HG03280 (cell line): Measurements from ENCODE around the gene CPNE1.
"Not testable (repeated sequence)": the region's sequence is repeated elsewhere in the genome, so short reads cannot be mapped to it uniquely, and the experiment has no call there.

ENCODE experiments used
- ATAC-seq: cut with Tn5 transposase; IDR thresholded peaks from one replicate; pipeline ENCODE4 v1.9.1; 2021; ENCODE audit warnings: mild to moderate bottlenecking, moderate library complexity; ENCODE audit not compliant: unreplicated experiment

The CPNE1 gene

DNA sequence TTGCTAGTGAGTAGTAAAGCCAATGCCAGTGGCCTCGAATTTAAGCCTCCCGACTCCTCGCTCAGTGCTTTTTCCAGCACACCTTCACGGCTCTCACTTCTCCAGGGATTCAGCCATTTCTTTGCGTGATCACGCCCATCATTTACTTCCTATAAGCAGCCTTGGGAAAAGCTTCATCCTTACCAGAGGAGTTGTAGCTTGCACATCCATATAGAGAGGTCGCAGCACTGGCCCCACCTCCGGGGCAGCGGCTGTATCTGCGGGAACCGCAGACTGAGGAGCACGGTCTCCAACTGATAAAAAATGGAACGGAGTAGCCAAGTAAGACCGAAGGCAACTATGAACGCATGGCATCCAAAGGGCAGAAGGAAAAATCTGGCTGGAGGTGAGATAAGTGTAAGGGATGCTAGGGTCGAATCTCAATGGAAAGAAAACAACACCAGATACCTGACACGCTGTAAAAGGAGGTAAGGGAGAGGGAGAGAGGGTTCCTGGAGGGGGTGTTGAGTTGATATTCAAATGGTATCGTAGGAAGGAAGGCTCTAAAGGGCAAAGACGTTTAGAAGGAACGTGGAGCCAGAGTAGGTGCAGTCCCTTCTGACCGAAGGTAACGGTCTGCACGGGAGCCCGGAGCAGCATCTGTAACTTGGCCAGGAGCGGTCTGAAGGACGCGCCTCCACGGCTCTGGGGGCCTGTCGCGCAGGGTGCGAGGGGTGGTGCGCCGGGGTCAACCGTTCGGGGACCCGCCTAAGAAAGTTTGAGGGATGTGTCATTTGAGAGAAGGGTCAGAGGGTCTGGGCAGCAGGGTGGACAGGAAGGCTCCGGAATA is 33.8 kb upstream of the CPNE1 start:
- ATAC-seq, result peak; percentile 18

GRCh38 chr20:35697696-35698297 is 33.1 kb upstream of the CPNE1 start:
- no peak for ATAC-seq

- no peak for ATAC-seq
Measured at GRCh38 chr20:35695978-35696377, 31.3 kb upstream of the CPNE1 start.

DNA sequence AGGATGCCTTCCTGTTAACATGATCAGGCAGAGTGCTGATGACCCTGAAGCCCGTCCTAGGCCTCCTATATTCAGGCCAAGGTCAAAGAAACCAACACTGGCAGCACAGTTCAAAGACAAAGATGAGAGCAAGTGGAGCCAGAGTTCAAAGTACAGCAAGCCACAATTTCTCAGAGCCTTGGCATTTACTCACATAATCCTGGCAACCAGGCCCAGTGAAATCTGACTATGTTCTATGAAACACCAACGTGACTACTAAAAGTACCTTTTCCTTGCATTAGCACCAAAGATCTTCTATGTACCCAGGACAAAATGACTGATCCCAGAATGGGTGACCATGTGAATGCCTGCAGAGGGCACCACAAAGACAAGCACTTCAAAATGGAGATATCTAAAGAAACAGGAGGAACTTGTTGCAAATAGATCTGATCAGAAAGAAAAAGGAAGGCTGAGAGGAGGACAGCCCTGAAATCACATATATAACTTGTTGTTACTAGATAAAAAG is 30.6 kb upstream of the CPNE1 start:
- ATAC-seq, result no peak

DNA sequence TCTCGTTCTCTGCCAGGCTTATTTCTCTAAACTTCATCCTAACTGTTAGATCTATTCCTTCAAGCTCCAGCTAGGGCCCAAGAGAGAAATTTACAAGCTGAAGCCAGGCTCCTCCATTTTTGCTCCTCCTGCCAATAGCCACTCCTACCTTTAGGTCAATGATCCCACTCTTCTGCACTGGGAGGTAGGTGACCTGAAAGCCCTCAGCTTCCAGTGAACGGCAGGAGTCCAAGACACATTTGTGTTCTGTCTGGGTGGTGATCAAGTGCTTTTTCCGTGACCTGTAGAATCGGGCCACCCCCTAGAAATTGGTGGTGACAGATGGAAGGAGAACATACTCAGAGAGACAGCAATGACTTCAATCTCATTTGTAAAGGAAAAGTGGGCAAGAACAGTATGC is 25.6 kb upstream of the CPNE1 start:
- ATAC-seq, result no peak

DNA sequence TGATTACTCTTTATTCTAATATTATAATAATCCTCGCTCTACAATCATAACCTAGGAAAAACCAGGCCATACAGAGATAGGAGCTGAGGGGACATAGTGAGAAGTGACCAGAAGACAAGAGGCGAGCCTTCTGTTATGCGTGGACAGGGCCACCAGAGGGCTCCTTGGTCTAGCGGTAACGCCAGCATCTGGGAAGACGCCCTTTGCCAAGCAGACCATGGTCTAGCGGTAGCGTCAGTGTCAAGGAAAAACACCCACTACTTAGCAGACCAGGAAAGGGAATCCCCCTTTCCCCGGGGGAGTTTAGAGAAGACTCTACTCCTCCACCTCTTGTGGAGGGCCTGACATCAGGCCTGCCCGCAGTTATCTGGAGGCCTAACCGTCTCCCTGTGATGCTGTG is 22.2 kb upstream of the CPNE1 start:
- not testable (repeated sequence) for ATAC-seq

DNA sequence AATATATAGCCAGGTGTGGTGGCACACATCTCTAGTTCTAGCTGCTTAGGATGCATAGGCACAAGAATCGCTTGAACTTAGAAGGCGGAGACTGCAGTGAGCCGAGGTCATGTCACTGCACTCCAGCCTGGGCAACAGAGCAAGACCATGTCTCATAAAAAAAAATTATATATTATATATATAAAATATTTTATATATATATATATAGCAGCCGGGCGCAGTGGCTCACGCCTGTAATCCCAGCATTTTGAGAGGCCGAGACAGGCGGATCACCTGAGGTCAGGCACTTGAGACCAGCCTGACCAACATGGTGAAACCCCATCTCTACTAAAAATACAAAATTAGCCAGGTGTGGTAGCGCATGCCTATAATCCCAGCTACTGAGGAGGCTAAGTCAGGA is 20.7 kb upstream of the CPNE1 start:
- not testable (repeated sequence) for ATAC-seq

- ATAC-seq, result no peak
Measured at GRCh38 chr20:35681960-35682359, 17.3 kb upstream of the CPNE1 start.

DNA sequence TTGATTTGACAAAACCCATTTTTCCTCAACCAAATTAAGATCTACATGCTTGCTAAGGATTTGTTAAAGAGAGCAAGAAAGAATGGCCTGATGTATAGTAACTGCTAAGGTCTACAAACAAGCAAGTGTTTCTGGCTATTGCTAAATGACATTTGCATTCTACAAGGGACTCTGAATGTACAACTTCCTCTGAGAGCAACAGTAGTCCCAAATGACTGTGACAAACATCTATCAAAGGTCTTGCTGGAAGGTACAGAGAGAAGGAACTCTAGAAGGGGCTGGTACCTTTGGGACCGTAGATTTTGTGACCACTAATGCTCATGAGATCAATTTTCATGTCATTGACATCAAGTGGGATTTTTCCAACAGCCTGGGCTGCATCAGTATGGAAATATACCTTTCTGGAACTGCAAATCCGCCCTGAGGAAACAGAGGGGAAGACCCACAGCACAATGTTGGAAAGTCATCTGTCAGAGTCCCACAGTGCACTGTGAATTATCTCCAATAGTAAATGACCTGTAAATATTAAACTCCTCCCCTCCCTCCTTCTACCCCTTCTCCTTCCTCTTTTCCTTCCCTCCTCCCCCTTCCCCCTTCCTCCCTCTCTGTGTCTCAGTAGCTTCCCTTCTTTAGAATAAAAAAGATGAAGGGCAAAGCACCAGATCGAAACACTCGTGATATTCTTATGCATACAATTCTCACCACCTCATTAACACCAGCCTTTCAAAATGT is 15.9 kb upstream of the CPNE1 start:
- ATAC-seq, result no peak

DNA sequence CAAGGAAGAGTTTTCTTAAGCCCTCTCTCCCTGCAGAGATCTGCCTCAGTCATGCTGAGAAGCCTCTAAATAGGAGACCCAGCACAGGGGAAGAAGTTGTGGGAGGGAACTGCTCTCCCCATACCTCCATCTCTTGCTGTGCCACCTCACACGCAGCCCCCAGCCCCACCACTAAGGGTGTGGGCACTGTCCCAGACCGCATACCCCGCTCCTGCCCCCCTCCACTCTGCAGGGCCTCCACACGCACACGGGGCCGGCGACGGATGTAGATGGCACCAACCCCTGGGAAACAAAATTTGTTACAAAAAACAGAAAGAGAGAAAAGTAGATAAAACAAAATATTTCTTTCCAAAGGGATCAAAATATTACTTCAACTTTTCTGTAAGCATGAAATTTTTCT is 10.2 kb upstream of the CPNE1 start:
- no peak for ATAC-seq

GRCh38 chr20:35673884-35674283 is 9.2 kb upstream of the CPNE1 start:
- no peak for ATAC-seq

GRCh38 chr20:35669681-35670080 is 5.0 kb upstream of the CPNE1 start:
- no peak for ATAC-seq

GRCh38 chr20:35669221-35669620 is 4.5 kb upstream of the CPNE1 start:
- no peak for ATAC-seq

- ATAC-seq, result no peak
Measured at GRCh38 chr20:35665949-35666288, 1.2 kb upstream of the CPNE1 start.

DNA sequence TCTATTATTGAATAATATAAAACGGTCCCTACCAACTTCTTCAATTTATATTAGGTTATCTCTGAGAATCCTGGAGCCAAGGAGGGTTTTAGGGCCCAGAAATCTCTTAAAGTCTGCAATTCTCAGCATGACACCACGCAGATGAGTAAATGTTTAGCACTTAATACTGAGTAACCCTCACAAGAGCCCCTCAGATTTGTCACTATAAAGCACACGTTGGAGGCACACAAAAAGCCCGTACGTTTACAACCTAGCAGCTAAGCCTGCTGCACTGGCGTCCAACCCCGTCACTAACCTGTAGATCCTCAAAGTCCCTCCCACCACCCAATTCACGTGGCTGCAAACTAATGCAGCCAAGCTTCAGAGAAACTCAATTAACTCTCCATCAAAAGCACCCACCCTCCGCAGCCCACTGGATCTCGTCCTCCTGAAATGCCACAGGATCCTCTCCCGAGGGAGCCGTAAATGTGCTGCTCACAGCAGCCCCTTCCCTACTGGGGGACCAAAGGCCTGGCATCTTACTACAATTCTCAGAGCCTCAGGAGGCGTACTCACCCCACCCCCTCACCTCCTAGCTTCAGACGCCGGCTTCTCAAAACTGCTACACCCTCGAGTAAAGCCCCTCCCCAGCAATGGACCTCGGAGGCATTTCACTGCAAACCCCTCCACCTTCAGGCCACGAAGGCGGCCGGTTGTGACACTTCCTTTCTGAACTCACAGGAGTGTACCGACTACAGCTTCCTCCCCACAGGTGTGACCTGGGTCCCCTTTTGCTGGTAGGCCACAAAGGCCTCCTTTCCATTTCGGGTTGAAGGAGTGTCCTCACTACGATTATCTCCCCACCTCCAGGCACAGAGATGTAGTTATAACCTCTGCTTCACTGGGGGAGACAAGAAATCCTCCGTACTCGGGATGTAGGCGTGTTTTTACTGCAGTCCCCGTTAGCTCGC is 909 bp downstream of the CPNE1 start:
- ATAC-seq, result peak; percentile 27

DNA sequence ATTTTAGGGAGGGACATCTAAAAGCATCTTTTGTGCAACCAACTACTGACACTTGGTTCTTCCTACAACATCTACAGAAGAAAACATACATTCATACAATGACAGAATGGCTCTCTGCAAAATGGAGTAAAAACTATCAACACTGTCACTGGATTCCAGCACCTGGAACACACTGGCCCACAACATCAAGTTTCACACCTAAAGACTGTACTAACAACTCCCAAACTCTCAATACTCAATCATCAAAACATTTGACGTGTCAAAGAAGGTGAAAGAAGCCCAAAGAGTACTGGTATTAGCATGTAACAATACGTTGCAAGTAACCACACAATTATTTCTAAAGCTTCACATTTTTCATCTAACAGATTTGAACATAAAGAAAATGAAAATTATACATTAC is 2.1 kb downstream of the CPNE1 start:
- ATAC-seq, result no peak

DNA sequence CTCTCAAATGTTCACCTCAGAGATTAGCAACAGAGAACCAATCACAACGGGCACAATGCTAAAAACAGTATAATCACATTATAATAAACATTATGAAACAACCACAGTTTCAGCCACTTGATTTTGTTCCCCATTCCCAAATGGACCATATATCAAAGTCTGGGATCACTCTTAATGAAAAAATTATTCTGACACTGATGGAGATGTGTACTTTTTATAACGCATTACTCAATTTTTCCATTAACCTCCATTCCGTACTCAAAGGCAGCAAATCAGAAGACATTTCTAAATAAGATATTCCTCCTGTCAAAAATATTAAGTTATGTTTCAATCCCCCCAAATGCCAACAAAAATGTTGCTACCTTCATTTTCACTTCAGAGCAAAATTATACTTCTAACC is 2.8 kb downstream of the CPNE1 start:
- no peak for ATAC-seq

GRCh38 chr20:35661053-35661452 is 3.6 kb downstream of the CPNE1 start:
- no peak for ATAC-seq

DNA sequence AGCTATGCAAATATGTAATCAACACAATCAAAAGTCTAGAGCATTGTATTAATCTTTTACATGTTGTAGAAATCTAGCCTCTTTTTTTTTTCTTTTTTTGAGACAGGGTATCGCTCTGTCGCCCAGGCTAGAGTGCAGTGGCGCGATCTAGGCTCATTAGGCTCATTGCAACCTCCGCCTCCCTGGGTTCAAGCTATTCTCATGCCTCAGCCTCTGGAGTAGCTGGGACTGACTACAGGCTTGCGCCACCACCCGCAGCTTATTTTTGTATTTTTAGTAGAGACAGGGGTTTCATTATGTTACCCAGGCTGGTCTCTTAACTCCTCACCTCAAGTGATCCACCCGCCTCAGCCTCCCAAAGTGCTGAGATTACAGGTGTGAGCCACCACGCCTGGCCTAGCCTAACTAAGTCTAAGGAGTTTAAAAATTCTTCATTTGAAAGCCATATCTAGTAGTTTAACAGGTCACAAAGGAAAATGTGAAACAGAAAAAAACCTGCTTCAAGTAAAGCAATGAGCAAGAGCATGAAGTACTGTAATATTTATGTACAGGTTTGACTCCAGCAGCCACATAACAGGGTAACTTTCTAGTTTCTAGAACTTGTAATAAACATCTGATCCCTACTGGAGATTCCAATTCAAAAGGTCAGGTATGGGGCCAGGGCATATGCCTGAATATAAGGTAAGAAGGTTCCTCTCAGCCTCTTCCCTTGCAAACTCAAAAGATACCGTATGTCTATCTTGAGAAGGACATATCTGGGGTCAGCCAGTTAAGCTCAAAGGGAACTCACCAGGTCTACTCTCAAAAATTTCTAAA is 4.4 kb downstream of the CPNE1 start:
- no peak for ATAC-seq

GRCh38 chr20:35657271-35657670 is 7.4 kb downstream of the CPNE1 start:
- ATAC-seq, result no peak
